IMR-90 (cell line): Measurements from ENCODE around the gene GYPB.
"Not testable (repeated sequence)": the region's sequence is repeated elsewhere in the genome, so short reads cannot be mapped to it uniquely, and the experiment has no call there.

Experiments used
- CEBPB ChIP-seq: IDR thresholded peaks from 2 replicates; pipeline ENCODE4 v1.6.1; 2012; ENCODE audit warnings: low read depth, low read length, improper control_type of control experiment
- MXI1 ChIP-seq: IDR thresholded peaks from 2 replicates; pipeline ENCODE4 v1.6.1; 2012; ENCODE audit warnings: low read depth, mild to moderate bottlenecking, low read length, moderate library complexity, borderline replicate concordance
- POLR2A ChIP-seq: IDR thresholded peaks from 2 replicates; pipeline ENCODE4 v1.6.1; 2012; ENCODE audit warnings: mild to moderate bottlenecking, low read depth, low read length
- RCOR1 ChIP-seq: IDR thresholded peaks from 2 replicates; pipeline ENCODE4 v1.6.1; 2012; ENCODE audit warnings: mild to moderate bottlenecking, low read length, improper control_type of control experiment; ENCODE audit not compliant: insufficient replicate concordance
- RFX5 ChIP-seq: IDR thresholded peaks from 2 replicates; pipeline ENCODE4 v1.8.0; 2012; ENCODE audit warnings: low read depth, mild to moderate bottlenecking, low read length, moderate library complexity
- SMC3 ChIP-seq: fragments of 150-350 bp; IDR thresholded peaks from 2 replicates; pipeline ENCODE4 v1.6.1; 2016; ENCODE audit warnings: low read depth, mild to moderate bottlenecking, antibody characterized with exemption, low read length, moderate library complexity
- TF ChIP-seq, protein P1 (sequence below): conservative IDR thresholded peaks from 2 replicates; pipeline ENCODE4 v1.5.1; 2012; ENCODE audit warnings: mild to moderate bottlenecking, low read depth, low read length, improper control_type of control experiment
- TF ChIP-seq, protein P2 (sequence below): fragments of 150-350 bp; IDR thresholded peaks from 2 replicates; pipeline ENCODE4 v1.6.1; 2017; ENCODE audit warnings: mild to moderate bottlenecking, antibody characterized with exemption, low read length, low read depth

DNA sequence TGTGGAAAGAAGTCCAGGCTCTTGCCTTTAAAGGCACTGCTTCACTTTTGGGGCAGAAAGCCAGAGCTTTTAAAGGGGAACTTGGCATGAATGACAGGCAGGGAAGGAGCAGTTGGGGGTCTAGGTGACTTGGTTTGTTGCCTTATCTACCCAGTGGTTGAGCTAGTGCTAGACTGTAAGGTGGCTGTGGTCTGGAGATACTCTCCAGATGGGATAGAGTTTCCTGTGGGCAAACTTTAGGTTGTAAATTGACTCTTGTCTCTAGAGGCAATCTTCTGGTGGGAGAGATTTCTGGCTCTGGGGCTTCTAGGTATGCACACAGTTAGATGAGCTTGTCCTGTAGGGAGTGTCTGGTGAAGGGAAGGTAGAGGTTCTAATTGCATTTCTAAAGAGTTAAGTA lies 43.7 kb downstream of the GYPB start:
- TF ChIP-seq, protein P1, sequence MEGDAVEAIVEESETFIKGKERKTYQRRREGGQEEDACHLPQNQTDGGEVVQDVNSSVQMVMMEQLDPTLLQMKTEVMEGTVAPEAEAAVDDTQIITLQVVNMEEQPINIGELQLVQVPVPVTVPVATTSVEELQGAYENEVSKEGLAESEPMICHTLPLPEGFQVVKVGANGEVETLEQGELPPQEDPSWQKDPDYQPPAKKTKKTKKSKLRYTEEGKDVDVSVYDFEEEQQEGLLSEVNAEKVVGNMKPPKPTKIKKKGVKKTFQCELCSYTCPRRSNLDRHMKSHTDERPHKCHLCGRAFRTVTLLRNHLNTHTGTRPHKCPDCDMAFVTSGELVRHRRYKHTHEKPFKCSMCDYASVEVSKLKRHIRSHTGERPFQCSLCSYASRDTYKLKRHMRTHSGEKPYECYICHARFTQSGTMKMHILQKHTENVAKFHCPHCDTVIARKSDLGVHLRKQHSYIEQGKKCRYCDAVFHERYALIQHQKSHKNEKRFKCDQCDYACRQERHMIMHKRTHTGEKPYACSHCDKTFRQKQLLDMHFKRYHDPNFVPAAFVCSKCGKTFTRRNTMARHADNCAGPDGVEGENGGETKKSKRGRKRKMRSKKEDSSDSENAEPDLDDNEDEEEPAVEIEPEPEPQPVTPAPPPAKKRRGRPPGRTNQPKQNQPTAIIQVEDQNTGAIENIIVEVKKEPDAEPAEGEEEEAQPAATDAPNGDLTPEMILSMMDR = not testable (repeated sequence)
- not testable (repeated sequence) for TF ChIP-seq MXI1, RFX5, SMC3, POLR2A, CEBPB, RCOR1
- TF ChIP-seq, protein P2, sequence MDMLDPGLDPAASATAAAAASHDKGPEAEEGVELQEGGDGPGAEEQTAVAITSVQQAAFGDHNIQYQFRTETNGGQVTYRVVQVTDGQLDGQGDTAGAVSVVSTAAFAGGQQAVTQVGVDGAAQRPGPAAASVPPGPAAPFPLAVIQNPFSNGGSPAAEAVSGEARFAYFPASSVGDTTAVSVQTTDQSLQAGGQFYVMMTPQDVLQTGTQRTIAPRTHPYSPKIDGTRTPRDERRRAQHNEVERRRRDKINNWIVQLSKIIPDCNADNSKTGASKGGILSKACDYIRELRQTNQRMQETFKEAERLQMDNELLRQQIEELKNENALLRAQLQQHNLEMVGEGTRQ = not testable (repeated sequence)
